Endothelial cell of umbilical vein (primary cell): ENCODE data around the gene COL8A1.

ENCODE experiments used
- CTCF ChIP-seq, 2 donors: IDR thresholded peaks; 1 replicate in 1 of 2; 2 replicates in 1 of 2; pipeline ENCODE4 v1.5.1; 2011; ENCODE audit warnings: low read length in 2 of 2, mild to moderate bottlenecking in 2 of 2, moderate library complexity in 2 of 2, control low read depth in 1 of 2, inconsistent platforms in 1 of 2, low read depth in 1 of 2; ENCODE audit not compliant: insufficient read depth in 1 of 2; ENCODE audit errors: extremely low read depth in 1 of 2
- EZH2 ChIP-seq: IDR thresholded peaks from 2 replicates; pipeline ENCODE4 v1.6.1; 2012; ENCODE audit warnings: borderline replicate concordance, low read depth, mild to moderate bottlenecking, moderate library complexity, low read length, inconsistent platforms; ENCODE audit not compliant: severe bottlenecking
- FOS ChIP-seq: IDR thresholded peaks from 2 replicates; pipeline ENCODE4 v1.6.1; 2011; ENCODE audit warnings: mild to moderate bottlenecking, low read length, moderate library complexity, borderline replicate concordance; ENCODE audit not compliant: insufficient read depth
- GATA2 ChIP-seq: IDR thresholded peaks from 2 replicates; pipeline ENCODE4 v1.7.0; 2011; ENCODE audit warnings: low read depth, mild to moderate bottlenecking, moderate library complexity, mixed read lengths, low read length; ENCODE audit not compliant: insufficient read length, insufficient read depth
- MAX ChIP-seq: IDR thresholded peaks from 2 replicates; pipeline ENCODE4 v1.6.1; 2011; ENCODE audit not compliant: insufficient read depth, insufficient read length
- MYC ChIP-seq: IDR thresholded peaks from one replicate; pipeline ENCODE4 v1.6.1; 2011; ENCODE audit warnings: mild to moderate bottlenecking, low read depth, low read length
- POLR2A ChIP-seq: IDR thresholded peaks from 2 replicates; pipeline ENCODE4 v1.6.1; 2012; ENCODE audit warnings: low read depth, mild to moderate bottlenecking, control low read depth, low read length
- POLR2AphosphoS5 ChIP-seq: IDR thresholded peaks from 2 replicates; pipeline ENCODE4 v1.6.1; 2012; ENCODE audit warnings: low read depth, mild to moderate bottlenecking, control low read depth, low read length, moderate library complexity; ENCODE audit not compliant: insufficient read depth

- TF ChIP-seq CTCF (IDR thresholded peaks at IDR 0.05; ENCODE audit: extremely low read depth in 1 of 2, insufficient read depth in 1 of 2, low read depth in 1 of 2, low read length in 2 of 2) (no peak), MAX (no peak), POLR2A (no peak), FOS (no peak), EZH2 (no peak), POLR2AphosphoS5 (no peak), MYC (no peak), GATA2 (no peak)
Observed at GRCh38 chr3:99817047-99817436, 178.6 kb downstream of the COL8A1 start.
